Measurements from ENCODE around the gene SDR39U1.
"Not testable (repeated sequence)": the region's sequence is repeated elsewhere in the genome, so short reads cannot be mapped to it uniquely, and the experiment has no call there.

SDR39U1 gene

DNA sequence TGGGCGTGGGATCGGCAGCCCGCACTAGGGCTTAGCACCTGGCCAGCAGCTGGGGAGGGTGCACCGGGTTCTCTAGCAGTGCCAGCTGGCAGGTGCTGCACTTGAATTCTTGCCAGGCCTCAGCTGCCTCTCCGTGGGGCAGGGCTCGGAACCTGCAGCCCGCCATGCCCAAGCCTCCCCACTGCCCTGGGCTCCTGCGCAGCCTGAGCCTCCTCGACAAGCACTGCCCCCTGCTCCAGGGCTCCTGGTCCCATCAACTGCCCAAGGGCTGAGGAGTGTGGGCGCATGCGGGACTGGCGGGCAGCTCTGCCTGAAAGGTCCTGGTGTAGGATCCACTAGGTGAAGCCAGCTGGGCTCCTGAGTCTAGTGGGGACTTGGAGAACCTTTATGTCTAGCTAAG, 30.6 kb upstream of the SDR39U1 start:
- no peak overlapping the region for H3K4me3 ChIP-seq (ENCODE audit: low read depth, low read length)
- DNase-seq (ENCODE audit: low read depth): no peak
- TF ChIP-seq, protein P1, sequence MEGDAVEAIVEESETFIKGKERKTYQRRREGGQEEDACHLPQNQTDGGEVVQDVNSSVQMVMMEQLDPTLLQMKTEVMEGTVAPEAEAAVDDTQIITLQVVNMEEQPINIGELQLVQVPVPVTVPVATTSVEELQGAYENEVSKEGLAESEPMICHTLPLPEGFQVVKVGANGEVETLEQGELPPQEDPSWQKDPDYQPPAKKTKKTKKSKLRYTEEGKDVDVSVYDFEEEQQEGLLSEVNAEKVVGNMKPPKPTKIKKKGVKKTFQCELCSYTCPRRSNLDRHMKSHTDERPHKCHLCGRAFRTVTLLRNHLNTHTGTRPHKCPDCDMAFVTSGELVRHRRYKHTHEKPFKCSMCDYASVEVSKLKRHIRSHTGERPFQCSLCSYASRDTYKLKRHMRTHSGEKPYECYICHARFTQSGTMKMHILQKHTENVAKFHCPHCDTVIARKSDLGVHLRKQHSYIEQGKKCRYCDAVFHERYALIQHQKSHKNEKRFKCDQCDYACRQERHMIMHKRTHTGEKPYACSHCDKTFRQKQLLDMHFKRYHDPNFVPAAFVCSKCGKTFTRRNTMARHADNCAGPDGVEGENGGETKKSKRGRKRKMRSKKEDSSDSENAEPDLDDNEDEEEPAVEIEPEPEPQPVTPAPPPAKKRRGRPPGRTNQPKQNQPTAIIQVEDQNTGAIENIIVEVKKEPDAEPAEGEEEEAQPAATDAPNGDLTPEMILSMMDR (IDR thresholded peaks at IDR 0.05; ENCODE audit: low read depth, low read length, missing control alignments): no peak

DNA sequence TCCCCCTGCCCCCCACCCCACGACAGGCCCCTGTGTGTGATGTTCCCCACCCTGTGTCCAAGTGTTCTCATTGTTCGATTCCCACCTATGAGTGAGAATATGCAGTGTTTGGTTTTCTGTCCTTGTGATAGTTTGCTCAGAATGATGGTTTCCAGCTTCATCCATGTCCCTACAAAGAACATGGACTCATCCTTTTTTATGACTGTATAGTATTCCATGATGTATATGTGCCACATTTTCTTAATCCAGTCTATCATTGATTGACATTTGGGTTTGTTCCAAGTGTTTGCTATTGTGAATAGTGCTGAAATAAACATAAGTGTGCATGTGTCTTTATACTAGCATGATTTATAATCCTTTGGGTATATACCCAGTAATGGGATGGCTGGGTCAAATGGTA, 27.9 kb upstream of the SDR39U1 start:
- not testable (repeated sequence) for H3K4me3 ChIP-seq (ENCODE audit: low read depth, low read length); DNase-seq (ENCODE audit: low read depth)

DNA sequence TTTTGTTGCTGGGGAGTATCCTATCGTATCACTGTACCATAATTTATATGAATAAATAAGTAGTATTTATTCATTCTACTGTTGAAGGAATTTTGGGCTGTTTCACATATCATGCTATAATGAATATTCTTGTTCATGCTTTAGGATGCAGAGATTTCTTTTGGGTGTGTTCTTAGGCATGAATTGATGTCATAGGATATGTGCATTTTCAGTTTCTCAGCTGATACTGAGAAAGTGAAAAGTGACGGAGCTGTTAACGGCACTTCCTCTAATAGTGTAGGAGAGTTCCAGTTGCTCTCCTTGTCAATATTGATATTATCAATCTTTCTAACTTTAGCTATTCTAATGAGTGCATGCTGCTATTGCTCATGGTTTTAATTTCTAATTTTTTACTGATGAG, 23.2 kb upstream of the SDR39U1 start:
- no peak overlapping the region for H3K4me3 ChIP-seq (ENCODE audit: low read depth, low read length)
- TF ChIP-seq, protein P1 (IDR thresholded peaks at IDR 0.05; ENCODE audit: low read depth, low read length, missing control alignments): no peak
- no peak for DNase-seq (ENCODE audit: low read depth)

DNA sequence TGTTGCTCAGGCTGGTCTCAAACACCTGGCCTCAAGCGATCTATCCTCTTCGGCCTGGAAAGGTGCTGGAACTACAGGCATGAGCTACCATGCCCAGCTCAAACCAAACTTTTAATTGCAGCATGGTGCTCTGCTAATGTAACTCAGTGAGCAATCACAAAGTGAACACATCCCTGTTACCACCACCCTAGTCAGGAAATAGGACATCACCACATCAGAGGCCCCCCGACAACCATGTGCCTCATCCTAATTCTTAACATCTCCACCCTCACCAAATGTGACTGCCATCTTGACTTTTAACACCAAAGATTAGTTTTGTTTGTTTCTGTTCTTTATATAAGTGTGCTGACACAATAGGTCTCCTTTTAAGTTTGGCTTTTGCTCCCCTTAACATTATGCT, 22.8 kb upstream of the SDR39U1 start:
- TF ChIP-seq, protein P1 (IDR thresholded peaks at IDR 0.05; ENCODE audit: low read depth, low read length, missing control alignments): no peak
- DNase-seq (ENCODE audit: low read depth): no peak
- no peak overlapping the region for H3K4me3 ChIP-seq (ENCODE audit: low read depth, low read length)

DNA sequence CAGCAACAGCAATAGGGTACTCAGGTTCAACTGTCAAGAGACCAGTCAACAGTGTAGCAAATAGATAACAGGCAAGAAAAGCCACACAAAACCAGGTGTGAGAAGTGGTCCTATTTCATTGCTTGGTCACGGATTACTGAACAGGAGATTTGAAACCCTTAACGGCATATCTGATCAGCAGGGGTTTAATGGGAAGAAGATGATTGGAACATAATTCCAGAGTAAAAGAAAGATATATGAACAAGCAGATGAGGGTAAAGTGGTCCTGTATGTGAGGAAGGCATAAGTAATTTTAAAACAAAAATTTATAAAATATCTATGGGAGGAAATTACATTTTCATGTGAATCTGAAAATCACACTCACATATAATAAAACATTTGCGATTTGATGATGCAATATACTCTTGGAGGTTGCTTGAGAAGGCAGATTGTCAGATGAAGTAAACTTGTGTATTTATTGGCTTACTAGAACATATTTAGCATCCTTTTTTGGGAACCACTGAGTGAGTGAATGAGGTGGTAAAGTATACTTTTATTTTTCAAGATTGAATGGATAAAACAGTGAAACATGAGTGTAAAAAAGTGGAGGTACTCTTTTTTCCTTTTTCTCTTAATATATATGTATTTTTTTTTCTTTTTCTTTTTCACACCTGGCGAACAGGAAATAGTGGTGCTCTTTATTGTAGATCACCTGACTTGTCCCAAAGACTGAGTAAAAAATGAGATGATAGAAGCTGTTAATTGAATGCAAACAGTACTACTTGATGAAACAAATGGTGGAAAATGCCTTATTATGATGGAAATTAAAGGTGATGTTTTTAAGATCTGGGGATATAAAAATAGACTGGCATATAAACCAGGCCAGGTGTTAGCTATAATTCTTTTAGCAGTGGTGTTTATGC, 21.6 kb upstream of the SDR39U1 start:
- DNase-seq (ENCODE audit: low read depth): no peak
- H3K4me3 ChIP-seq (ENCODE audit: low read depth, low read length): no peak overlapping the region
- TF ChIP-seq, protein P1 (IDR thresholded peaks at IDR 0.05; ENCODE audit: low read depth, low read length, missing control alignments): no peak

DNA sequence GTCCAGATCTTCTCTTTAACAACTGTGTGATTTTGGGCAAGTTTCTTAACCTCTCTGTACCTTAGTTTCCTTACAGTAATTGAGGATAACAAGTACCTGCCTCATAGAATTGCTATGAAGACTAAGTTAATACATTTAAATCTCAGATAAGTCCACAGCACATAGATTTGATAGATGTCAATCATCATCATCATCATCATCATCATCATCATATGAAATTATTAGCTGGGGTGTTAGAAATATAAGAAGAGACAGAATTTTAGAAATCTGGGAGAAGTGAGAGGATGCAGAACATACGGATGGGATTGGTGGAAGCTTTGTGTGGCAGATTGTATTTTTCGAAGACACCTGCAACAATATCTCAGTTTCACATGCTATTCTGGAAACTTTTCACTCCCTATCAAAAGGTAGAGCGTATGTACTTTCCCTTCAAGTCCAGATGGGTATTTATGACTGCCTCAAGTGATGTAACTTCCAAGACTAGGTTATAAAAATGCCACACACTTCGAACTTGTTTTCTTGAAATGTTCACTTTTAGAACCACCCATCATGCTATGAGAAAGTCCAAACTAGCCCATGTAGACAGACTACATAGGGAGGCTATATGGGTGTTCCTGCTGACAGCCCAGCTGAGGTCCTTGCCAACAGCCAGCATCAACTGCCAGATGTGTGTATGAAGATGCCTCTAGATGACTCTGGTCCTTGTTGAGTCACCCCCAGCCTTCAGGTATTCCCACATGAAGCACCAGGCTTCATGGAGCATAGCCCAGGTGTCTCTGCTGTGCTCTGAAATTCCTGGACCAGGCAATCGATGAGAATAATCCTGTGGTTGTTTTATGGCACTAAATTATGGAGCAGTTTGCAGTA, 20.7 kb upstream of the SDR39U1 start:
- TF ChIP-seq, protein P1 (IDR thresholded peaks at IDR 0.05; ENCODE audit: low read depth, low read length, missing control alignments): no peak
- peak; percentile 24 for DNase-seq (ENCODE audit: low read depth)
- H3K4me3 ChIP-seq (ENCODE audit: low read depth, low read length): no peak overlapping the region

DNA sequence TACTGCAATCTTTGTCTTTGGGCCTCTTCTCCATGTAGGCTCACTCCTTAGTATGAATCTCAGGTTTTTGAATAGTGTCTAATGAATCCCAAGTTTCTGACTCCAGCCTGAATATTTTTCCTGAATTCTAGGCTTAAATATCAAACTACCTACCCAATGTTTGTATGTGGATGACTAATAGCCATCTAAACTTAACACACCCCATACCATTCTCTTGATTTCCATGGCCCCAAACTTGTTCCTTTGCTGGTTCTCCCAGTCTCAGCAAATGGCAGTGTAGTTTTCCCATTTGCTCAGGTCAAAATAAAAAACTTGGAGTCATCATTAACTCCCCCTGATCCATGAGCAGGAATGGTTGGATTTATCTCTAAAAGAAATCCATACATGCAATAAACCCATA, 18.8 kb upstream of the SDR39U1 start:
- TF ChIP-seq, protein P1 (IDR thresholded peaks at IDR 0.05; ENCODE audit: low read depth, low read length, missing control alignments): no peak
- H3K4me3 ChIP-seq (ENCODE audit: low read depth, low read length): no peak overlapping the region
- no peak for DNase-seq (ENCODE audit: low read depth)

Measured in GM12864 (cell line).